ENCODE measurements around the gene THAP5. TPM values are rescaled to one million over a fixed set of nuclear protein-coding genes. Genes with fewer than 3 reads are reported as not detected.

Gene THAP5
- total RNA-seq, 1 donor from 2014 or later: 25.9 TPM

GRCh38 chr7:108611268-108611667 lies 41.8 kb upstream of the THAP5 start:
- no peaks in the 10 kb centered on the region for H3K9me3 Mint-ChIP-seq
- no peaks in the 10 kb centered on the region for H3K36me3 Mint-ChIP-seq
- DNase-seq (ENCODE audit: low spot score in 2 of 2, unreplicated experiment in 2 of 2): no peak
- peak overlapping the region; percentile 41 for H3K27ac Mint-ChIP-seq
- no peak overlapping the region for H3K4me3 Mint-ChIP-seq
- TF ChIP-seq CTCF (IDR thresholded peaks at IDR 0.05; ENCODE audit: unreplicated experiment): no peak
- no peaks in the 10 kb centered on the region for H3K27me3 Mint-ChIP-seq (ENCODE audit: low read depth)
- peaks cover 30% of the 10 kb centered on the region for H3K4me1 Mint-ChIP-seq

GRCh38 chr7:108609643-108610042 lies 40.1 kb upstream of the THAP5 start:
- TF ChIP-seq CTCF (IDR thresholded peaks at IDR 0.05; ENCODE audit: unreplicated experiment): no peak
- Mint-ChIP-seq H3K27ac (no peak overlapping the region), H3K4me3 (no peak overlapping the region), H3K27me3 (ENCODE audit: low read depth) (no peaks in the 10 kb centered on the region), H3K36me3 (no peaks in the 10 kb centered on the region), H3K9me3 (no peaks in the 10 kb centered on the region), H3K4me1 (peaks cover 29% of the 10 kb centered on the region)
- DNase-seq (ENCODE audit: low spot score in 2 of 2, unreplicated experiment in 2 of 2): no peak

- TF ChIP-seq CTCF (IDR thresholded peaks at IDR 0.05; ENCODE audit: unreplicated experiment): no peak
These were observed 36.2 kb upstream of the THAP5 start for GRCh38 chr7:108605559-108606201.

GRCh38 chr7:108604307-108605077 lies 35.0 kb upstream of the THAP5 start:
- DNase-seq (ENCODE audit: low spot score in 2 of 2, unreplicated experiment in 2 of 2): no peak
- peaks cover 2% of the 10 kb centered on the region for H3K4me1 Mint-ChIP-seq
- no peak overlapping the region for H3K27ac Mint-ChIP-seq
- H3K27me3 Mint-ChIP-seq (ENCODE audit: low read depth): no peaks in the 10 kb centered on the region
- no peaks in the 10 kb centered on the region for H3K9me3 Mint-ChIP-seq
- no peaks in the 10 kb centered on the region for H3K36me3 Mint-ChIP-seq
- H3K4me3 Mint-ChIP-seq: no peak overlapping the region
- no peak for TF ChIP-seq CTCF (IDR thresholded peaks at IDR 0.05; ENCODE audit: unreplicated experiment)

More at GRCh38 chr7:108605559-108606201, 36.2 kb upstream of the THAP5 start:
- Mint-ChIP-seq H3K36me3 (no peaks in the 10 kb centered on the region), H3K27me3 (ENCODE audit: low read depth) (no peaks in the 10 kb centered on the region), H3K4me3 (no peak overlapping the region), H3K27ac (no peak overlapping the region), H3K9me3 (no peaks in the 10 kb centered on the region), H3K4me1 (no peaks in the 10 kb centered on the region)
- DNase-seq (ENCODE audit: low spot score in 2 of 2, unreplicated experiment in 2 of 2): no peak

- H3K9me3 Mint-ChIP-seq: no peaks in the 10 kb centered on the region
- no peak overlapping the region for H3K27ac Mint-ChIP-seq
- no peaks in the 10 kb centered on the region for H3K27me3 Mint-ChIP-seq (ENCODE audit: low read depth)
- no peak for TF ChIP-seq CTCF (IDR thresholded peaks at IDR 0.05; ENCODE audit: unreplicated experiment)
- peaks cover 8% of the 10 kb centered on the region for H3K4me1 Mint-ChIP-seq
- no peak for DNase-seq (ENCODE audit: low spot score in 2 of 2, unreplicated experiment in 2 of 2)
- no peaks in the 10 kb centered on the region for H3K36me3 Mint-ChIP-seq
- no peak overlapping the region for H3K4me3 Mint-ChIP-seq
These were observed 34.3 kb upstream of the THAP5 start for GRCh38 chr7:108603656-108604306.

Measured in mesothelial cell of epicardium (in vitro differentiated cells).